HG03342 (cell line): ENCODE measurements around the gene KIF21B.
"Not testable (repeated sequence)": the region's sequence is repeated elsewhere in the genome, so short reads cannot be mapped to it uniquely, and the experiment has no call there.

Source experiments
- ATAC-seq: cut with Tn5 transposase; IDR thresholded peaks from one replicate; pipeline ENCODE4 v1.9.1; 2021; ENCODE audit warnings: mild to moderate bottlenecking, moderate library complexity; ENCODE audit not compliant: unreplicated experiment

The KIF21B gene

GRCh38 chr1:200972985-200973742 is 50.4 kb downstream of the KIF21B start:
- ATAC-seq, result no peak

- no peak for ATAC-seq
These were observed 51.4 kb downstream of the KIF21B start for GRCh38 chr1:200971955-200972711.

- no peak for ATAC-seq
These were observed 52.0 kb downstream of the KIF21B start for GRCh38 chr1:200971428-200971903.

- no peak for ATAC-seq
These were observed 52.6 kb downstream of the KIF21B start for GRCh38 chr1:200970771-200971427.

GRCh38 chr1:200969726-200970561 is 53.6 kb downstream of the KIF21B start:
- ATAC-seq, result peak; percentile 65

GRCh38 chr1:200968469-200969410 is 54.8 kb downstream of the KIF21B start:
- ATAC-seq, result no peak

- ATAC-seq, result no peak
These were observed 55.6 kb downstream of the KIF21B start for GRCh38 chr1:200967693-200968468.

- ATAC-seq, result no peak
These were observed 56.6 kb downstream of the KIF21B start for GRCh38 chr1:200966934-200967333.

- ATAC-seq, result no peak
These were observed 58.3 kb downstream of the KIF21B start for GRCh38 chr1:200965111-200965805.

- not testable (repeated sequence) for ATAC-seq
These were observed 59.6 kb downstream of the KIF21B start for GRCh38 chr1:200963888-200964287.

- ATAC-seq, result no peak
These were observed 60.4 kb downstream of the KIF21B start for GRCh38 chr1:200963076-200963475.

GRCh38 chr1:200962631-200963030 is 60.9 kb downstream of the KIF21B start:
- ATAC-seq, result no peak

GRCh38 chr1:200962151-200962550 is 61.4 kb downstream of the KIF21B start:
- ATAC-seq, result not testable (repeated sequence)

- peak; percentile 58 for ATAC-seq
These were observed 62.6 kb downstream of the KIF21B start for GRCh38 chr1:200960948-200961340.

GRCh38 chr1:200960236-200960947 is 63.1 kb downstream of the KIF21B start:
- peak; percentile 16 for ATAC-seq

GRCh38 chr1:200959411-200959921 is 64.0 kb downstream of the KIF21B start:
- no peak for ATAC-seq

GRCh38 chr1:200958597-200958996 is 64.9 kb downstream of the KIF21B start:
- no peak for ATAC-seq
